HG03280 (cell line): ENCODE data around the gene CLN3.
"Not testable (repeated sequence)": the region's sequence is repeated elsewhere in the genome, so short reads cannot be mapped to it uniquely, and the experiment has no call there.

Experiments
- ATAC-seq: cut with Tn5 transposase; IDR thresholded peaks from one replicate; pipeline ENCODE4 v1.9.1; 2021; ENCODE audit warnings: mild to moderate bottlenecking, moderate library complexity; ENCODE audit not compliant: unreplicated experiment

Gene CLN3

DNA sequence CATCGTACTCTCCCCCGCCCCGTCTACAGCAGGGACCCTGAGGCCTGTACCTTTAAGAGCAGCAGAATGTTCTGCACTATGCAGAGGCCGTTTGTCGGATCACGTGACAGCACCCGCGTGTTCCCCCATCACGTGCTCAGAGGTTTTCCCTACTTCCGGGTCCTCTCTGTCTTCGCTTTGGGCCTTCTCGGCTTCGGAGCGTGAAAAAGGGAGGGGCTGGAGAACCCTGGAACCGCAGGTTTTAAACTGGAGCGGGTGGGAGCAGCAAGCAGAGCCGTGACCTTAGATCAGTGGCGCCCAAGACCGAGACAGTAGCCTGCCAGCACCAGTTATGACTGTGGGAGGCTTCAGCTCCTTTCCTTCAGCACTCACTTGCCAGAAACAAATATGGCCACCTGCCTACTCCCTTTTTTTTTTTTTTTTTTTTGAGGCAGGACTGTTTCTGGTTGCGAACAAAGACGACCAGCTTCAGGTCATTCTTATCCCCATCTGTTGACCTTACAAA, at the start of gene CLN3:
CLN3 (minus strand) TSS at position 105 of the 505 bp plus-strand sequence. CDS start 315 bp downstream, outside the sequence.
- peak; percentile 78 for ATAC-seq

DNA sequence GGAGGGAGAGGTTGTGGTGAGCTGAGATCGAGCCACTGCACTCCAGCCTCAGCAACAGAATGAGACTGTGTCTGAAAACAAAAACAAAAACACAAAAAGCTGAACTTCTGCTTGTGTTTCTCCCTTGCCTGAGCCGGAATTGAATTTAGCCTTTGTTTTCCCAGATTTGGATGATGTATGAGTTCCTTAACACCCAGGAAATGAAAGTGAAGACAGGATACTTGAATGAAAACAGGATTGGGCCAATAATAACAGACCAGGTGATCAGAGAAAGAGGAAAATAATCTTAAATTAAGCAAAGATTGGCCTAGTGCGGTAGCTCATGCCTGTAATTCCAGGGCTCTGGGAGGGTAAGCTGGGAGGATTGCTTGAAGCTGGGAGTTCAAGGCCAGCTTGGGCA, 48.5 kb upstream of the CLN3 start:
- no peak for ATAC-seq

DNA sequence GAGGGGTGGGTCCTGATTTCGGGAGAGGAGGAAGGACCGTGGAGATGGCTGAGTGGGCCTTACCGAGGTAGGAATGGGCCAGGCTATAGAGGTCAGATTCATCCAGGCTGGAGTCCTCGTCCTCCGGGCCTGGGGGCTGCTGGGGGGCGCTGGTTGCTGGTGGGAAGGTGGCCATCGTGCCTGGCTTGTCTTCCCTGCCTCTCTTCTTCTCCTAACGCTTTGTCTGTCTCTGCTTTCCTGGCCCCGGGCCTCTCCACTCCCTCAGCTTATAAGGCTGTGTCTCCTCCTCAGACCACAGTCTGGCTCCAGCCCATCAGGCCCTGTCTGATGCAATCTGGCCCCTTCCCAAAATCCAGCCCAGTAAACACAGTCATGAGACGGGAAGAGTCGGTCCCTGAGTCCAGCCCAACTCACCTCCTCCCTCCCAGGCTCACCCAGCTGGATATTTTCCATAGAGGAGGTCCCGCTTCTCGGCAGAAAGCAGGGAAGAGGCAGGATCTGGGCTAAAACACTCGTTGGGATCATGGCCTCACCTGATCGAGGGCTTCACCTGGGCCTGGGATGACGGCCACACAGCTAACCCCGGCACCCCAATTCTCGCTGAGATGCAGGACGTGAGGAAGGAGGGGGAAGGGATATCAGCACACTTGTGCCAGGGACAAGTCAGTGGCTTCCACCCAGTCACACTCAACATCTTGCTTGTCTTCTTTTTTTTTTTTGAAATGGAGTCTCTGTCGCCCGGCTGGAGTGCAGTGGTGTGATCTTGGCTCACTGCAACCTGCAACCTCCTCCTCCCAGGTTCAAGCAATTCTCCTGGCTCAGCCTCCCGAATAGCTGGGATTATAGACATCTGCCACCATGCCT, 47.1 kb upstream of the CLN3 start, which contains the start of gene NUPR1:
NUPR1 (minus strand) TSS at position 242 of the 864 bp plus-strand sequence; CDS start at position 175, 67 bp downstream.
- no peak for ATAC-seq

DNA sequence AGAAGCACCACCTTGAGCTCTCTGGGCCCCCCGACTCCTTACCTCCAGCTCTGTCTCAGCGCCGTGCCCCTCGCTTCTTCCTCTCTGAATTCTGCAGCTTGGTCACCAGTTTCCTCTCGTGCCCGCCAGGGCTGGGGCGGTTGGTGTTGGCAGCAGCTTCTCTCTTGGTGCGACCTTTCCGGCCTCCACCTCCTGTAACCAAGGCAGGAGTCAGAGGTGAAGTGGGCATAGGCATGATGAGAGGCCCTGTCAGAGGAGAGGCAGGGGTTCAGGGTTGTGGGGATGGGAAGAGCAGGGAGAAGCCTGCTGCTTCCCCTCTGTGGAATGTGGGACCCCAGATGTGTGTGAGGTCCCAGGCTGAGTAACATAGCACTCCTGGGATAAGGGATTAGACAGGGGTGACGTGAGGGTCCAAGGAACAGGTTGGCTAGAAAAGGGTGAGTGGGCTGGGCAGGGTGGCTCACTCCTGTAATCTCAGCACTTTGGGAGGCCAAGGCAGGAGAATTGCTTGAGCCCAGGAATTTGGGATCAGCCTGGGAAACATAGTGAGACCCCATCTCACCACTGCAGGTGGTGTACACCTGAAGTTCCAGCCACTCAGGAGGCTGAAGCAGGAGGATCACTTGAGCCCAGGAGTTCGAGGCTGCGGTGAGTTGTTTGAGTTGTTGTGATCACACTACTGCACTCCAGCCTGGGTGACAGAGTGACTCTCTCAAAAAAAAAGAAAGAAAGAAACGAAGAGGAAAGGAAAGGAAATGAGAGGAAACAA, 46.3 kb upstream of the CLN3 start:
- ATAC-seq = no peak

DNA sequence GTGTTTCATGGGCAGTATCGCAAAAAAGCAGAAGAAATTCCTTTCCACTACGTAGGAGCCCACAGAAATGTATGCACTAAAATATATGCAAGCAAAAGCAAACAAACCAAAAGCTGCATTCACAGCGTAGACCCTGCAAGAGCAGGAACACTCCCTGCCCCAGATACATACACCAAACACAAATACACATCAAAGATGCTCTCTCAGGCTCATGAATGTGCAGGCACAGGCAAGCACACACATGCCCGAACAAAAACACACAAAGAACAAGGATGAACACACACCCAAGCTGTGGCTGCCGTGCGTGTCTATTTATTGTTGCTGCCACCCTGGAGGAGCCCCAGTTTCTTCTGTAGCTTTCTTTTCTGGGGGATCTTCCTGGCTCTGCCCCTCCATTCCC, 45.2 kb upstream of the CLN3 start:
- no peak for ATAC-seq

DNA sequence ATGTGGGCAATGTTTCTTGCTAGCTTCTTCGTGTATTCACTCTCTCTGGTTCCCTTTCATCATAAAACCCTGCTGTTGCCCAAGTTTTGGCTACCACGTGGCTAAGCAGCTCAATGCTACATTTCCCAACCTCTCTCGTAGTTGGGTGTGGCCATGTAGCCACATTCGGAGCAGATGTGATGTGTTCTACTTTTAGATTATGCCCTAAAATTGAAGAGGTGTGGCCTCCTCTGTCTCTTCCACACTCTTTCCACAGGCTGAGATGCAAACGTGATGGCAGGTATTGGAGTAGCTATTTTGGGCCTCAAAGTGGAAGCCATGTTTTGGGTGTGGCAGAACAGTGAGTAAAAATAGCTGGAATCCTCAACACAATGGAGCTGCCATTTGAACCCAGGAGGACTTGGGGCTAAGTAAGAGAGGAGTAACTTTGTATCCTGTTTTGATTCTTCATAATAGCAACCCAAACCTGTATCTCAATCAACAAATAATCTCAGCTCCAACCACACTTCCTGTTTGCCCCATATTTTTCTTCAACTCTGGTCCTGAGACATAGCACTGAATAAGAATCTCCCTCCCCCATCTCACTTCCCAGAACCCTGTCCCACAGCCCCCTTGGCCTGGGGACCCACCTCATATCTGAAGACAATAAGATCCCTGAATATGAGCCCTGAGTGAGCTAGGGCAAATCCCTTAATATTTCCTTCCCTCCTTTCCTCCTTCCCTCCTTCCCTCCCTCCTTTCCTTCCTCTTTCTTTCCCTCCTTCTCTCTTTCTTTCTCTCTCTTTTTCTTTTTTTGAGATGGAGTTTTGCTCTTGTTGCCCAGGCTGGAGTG, 42.9 kb upstream of the CLN3 start:
- ATAC-seq = no peak

DNA sequence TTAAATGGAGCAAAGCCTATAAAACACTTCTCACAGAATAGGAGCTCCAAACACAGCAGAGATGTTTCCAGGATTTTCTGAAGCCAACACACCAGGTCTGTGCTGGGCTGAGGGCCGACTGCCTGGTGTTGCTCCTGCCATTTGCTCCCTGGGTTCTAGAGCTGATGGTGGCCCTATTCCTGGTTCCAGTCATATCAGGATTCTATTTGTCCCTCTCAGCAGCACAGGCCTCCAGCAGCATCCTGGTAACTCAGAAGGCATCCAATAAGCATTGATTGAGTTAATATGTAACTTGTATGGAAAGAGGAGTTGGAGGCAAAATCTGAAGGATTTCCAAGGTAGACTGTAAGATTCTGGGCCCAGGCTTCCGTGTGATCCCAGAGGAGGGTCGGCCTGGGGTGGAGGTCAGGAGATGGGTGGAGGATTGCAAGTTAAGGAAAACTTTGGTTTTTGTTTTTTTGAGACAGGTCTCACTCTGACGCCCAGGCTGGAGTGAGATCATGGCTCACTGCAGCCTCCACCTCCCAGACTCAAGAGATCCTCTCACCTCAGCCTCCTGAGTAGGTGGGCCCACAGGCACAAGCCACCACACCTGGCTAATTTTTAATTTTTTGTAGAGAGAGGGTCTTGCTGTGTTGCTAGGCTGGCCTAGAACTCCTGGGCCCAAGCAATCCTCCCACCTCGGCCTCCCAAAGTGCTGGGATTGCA, 41.2 kb upstream of the CLN3 start:
- no peak for ATAC-seq

DNA sequence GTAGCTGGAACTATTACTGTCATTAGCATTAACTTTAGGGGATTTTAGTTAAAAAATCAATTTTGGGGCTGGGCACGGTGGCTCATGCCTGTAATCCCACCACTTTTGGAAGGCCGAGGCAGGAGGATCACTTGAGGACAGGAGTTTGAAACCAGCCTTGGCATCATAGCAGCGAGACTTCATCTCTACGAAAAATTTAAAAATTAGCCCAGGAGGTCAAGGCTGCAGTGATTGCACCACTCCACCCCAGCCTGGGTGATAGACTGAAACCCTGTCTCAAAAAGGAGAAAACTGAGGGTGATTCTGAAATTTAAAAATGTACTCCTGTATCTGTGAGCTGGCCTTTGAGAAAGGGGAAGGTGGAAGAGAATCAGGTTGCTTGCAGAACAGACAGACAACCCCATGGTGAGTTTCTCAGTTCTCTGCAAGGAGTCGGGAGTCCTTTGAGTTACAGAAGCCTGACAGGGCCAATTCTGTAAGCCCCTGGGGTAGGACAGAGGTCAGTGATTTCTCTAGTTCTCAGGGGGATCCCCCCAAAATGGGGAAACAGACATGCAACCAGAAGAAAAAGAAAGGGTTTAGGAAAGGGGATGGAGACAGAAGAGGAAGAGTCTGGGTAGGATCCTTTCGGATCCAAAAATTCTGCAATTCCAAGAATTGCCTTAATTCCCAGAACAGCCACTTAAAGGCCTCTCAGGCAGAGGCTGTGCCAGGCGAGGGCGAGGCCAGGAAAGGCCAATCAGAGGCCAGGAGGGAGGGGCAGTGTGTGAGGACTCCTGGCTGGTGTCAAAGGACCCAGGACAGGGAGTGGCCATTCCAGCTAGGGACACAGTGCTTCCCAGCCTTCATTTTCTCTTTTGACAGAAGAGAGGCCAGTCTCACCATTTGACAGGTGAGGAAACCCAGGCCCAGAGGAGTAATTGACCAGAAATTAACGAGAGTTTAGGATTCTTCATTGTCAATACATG, 40.2 kb upstream of the CLN3 start:
- ATAC-seq = no peak

DNA sequence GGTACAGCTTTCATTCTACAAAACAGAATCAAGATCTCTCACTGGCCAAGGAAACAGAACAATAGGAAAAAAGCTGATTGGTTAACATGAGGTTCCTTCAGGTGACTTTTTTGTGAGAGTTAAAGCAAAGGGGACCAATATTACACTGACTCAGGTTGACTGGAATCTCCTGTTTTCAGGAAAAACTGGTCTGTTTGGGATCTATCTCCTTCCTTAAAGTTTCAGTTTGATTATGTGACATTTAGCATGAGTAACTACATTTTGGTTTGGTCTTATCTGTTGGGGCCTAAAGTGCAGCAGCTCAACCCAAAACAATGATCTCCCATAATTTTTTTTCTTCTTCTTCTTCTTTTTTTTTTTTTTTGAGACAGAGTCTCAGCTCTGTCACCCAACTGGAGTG, 37.2 kb upstream of the CLN3 start:
- ATAC-seq = no peak

DNA sequence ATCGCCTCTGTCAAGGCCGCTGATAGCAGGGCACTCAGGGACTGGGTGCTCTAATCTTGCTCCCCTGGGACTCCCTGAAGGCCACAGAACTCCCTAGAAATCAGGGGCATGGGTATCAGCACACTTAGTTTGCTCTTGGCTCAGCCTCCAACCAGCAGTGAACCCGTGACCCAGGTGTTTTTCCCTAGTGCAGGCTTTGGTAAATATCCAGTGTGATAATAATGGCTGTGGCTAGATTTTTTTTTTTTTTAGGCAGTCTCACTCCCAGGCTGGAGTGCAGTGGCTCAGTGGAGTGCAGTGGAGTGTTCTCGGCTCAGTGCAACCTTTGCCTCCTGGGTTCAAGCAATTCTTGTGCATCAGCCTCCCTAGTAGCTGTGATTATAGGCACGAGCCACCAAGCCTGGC, 36.6 kb upstream of the CLN3 start:
- no peak for ATAC-seq

DNA sequence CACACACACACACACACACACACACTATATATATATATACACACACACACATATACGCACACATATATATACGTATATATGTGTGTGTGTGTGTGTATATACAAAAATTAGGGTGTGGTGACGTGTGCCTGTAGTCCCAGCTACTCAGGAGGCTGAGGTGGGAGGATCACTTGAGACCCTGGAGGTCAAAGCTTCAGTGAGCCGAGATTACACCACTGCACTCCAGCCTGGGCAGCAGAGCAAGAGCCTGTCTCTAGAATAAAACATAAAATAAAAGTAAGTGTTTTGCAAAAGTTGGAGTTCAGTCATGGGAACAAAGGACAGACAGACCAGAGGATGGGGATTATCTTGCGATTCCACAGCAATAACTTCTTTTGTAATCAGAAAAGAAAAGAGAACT, 36.1 kb upstream of the CLN3 start:
- no peak for ATAC-seq

DNA sequence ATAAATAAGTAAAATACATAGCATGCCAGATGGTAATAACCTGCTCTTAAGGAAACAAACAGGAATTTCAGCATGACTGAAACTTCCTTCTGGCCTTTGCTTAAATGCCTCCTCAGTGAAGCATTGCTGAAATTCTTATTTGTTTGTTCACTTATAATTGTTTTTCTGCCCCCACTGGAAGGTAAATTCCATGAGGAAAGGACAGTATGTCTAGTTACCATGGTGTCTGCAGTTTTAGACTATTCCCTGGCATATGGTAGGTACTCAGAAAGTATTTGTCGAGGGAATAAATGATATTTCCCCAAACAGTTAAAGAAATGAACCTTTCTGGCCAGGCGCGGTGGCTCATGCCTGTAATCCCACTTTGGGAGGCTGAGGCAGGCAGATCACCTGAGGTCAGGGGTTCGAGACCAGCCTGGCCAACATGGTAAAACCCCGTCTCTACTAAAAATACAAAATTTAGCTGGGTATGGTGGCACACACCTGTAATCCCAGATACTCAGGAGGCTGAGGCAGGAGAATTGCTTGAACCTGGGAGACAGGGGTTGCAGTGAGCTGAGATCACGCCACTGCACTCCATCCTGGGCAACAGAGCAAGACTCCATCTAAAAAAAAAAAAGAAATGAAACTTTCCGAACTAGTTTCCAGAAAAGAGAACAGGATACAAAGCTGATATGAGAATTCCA, 35.4 kb upstream of the CLN3 start:
- ATAC-seq = not testable (repeated sequence)

DNA sequence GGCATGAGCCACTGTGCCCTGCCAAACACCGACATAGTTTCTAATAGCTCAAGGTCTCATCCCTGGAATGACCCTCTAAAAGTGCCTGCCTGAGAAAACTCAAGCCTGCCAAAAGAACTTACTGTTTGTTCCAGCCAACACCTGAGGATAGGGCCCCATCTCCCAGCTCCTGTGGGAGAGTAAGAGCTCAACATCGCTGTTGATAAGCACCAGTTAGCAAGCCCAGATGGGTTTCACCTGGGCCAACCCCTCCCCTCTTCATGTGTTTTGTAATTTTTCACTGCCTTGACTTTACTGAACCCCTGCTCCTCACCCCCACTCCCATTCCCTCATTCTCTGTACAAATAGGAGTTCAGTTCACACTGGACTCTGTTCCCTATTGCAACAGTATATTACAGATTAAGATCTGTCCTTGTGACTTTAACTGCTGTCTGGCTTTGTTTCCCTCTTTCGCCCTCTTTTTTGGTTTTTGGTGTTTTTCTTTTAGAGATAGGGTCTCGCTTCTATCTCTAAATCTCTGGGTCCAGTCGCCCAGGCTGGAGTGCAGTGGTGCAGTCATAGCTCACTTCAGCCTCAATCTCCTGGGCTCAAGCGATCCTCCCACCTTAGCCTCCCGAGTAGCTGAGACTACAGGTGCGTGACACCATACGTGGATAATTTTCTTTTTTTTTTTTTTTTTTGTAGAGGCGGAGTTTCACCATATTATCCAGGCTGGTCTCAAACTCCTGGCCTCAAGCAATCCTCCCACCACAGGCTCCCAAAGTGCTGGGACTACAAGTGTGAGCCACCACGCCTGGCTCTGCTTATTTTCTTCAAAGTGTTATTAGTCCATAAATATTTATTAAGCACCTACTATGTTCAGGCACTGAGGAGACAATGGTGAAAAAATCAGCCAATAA, 34.6 kb upstream of the CLN3 start:
- ATAC-seq = no peak

DNA sequence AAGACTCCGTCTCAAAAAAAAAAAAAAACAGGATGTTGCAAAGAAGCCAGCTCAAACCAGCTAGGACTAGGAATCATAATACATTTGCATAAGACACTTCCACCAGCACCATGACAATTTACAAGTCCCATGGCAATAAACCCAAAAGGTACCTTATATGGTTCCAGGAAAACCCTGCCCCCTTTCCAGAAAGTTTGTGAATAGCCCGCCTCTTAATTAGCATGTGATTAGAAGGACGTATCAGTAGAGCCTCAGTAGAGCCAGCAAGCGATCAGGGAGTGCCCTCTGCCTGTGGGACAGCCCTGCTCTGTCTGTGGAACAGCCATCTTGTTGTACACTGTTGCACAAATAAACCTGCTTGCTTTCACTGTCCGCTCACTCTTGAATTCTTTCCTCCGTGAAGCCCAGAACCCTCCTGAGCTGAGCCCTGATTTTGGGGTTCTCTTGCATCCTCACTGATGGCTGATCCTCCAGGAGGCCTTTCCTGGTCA, 32.9 kb upstream of the CLN3 start:
- ATAC-seq = no peak

DNA sequence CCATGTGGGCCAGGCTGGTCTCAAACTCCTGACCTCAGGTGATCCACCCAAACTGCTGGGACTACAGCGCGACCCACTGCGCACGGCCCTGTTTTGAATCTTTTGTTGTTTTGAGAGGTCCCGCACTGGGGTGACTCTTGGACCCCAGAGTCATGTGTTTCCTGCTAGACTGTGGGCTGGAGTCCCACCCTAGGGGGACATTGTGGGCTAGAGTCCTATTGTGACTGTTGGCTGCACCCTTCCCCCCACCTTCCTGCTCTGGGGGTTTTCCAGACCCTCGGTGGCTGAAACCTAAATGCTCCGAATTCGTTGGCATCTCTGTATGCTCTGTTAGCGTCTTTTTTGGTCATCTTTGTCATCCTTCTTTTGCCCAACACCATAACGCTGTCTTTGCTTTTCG, 30.9 kb upstream of the CLN3 start:
- no peak for ATAC-seq

DNA sequence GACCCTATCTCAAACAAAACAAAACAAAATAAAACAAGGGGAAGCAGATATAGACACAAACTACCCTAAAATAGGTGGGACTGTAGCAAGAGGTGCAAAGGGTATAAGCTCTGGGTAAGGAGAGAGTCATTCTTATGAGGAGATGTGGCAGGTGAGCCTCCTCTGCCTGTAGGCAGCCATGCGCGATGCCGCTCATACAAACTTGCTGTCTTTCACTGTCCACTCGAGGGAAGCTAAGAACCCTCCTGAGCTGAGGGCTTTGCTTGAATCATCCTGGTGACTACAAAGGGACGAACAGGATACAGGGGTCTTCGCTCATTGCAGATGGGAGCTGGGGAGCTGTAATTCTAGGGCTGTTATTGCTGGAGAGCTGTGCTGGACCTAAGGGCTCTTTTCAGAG, 29.6 kb upstream of the CLN3 start:
- no peak for ATAC-seq

DNA sequence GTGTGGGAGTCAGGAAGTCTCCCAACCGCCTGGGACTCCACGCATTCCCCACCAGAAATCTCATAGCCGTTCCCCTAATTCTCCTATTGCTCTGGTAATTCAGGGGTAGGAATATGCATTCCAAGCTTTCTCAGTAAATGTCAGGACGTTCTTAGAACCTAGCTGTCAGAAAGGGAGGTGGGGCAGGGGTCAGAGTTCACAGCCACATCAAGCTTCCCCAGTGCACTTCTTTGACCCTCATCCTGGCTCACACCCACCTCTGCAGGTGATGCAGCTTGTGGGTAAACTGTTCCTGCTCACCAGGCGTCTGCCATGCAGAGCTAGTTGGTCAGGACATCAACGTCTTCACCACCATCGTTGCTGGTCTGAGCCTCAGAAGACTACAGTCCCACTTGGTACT, 28.8 kb upstream of the CLN3 start:
- ATAC-seq = no peak
